ENCODE measurements around the gene ASCC3.

ASCC3 gene

DNA sequence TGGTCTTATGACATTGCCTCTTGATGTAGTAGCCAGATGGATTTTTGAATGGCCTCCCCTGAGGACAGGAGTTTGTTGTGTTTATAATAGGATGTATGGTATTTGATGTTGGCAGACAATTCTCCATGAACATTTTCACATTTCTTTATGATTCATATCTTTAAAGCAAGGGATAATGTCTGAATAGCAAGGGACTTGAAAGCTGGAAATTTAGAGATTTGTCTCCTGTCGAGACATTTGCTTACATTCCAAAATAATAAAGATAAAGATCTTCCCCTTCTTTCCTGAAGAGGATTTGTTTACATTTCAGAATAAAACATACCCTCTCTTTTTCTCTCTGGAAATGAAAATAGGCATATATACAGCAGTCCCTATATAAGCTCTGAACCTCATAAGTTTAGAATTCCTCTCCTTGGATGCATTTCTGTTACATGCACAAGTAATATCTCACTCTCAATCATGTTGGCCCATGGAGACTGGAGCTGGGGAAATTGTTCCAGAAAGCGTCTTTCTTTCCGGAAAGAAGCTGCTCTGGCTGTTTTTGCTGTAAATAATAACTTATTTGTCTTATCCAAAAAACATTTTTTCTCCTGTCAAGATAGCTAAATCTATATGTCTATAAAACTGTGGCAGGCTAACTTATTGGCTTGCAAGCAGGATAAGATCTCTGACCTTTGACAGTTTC is 42.5 kb upstream of the ASCC3 start:
- Histone ChIP-seq H3K27me3 (ENCODE audit: insufficient read depth, low read length, poor library complexity) (no peaks in the 10 kb centered on the region), H3K36me3 (ENCODE audit: insufficient read depth, low read length) (no peaks in the 10 kb centered on the region), H3K9me3 (ENCODE audit: insufficient read depth, low read length, severe bottlenecking) (no peaks in the 10 kb centered on the region), H3K4me3 (ENCODE audit: low read depth in 1 of 2, low read length in 2 of 2) (no peak overlapping the region), H3K79me2 (ENCODE audit: insufficient read depth, low read length) (no peaks in the 10 kb centered on the region), H3K27ac (ENCODE audit: low read length) (no peak overlapping the region), H3K4me1 (ENCODE audit: insufficient read depth, low read length) (no peaks in the 10 kb centered on the region), H2AFZ (ENCODE audit: low read depth, low read length) (no peak overlapping the region), H3K9ac (ENCODE audit: low read depth, low read length) (no peak overlapping the region), H3K4me2 (ENCODE audit: insufficient read depth, low read length) (no peak overlapping the region), H4K20me1 (ENCODE audit: insufficient read depth, low read length) (no peaks in the 10 kb centered on the region)
- ATAC-seq (ENCODE audit: insufficient read depth, low read depth) (no peak), DNase-seq (no peak)
- TF ChIP-seq, protein P1, sequence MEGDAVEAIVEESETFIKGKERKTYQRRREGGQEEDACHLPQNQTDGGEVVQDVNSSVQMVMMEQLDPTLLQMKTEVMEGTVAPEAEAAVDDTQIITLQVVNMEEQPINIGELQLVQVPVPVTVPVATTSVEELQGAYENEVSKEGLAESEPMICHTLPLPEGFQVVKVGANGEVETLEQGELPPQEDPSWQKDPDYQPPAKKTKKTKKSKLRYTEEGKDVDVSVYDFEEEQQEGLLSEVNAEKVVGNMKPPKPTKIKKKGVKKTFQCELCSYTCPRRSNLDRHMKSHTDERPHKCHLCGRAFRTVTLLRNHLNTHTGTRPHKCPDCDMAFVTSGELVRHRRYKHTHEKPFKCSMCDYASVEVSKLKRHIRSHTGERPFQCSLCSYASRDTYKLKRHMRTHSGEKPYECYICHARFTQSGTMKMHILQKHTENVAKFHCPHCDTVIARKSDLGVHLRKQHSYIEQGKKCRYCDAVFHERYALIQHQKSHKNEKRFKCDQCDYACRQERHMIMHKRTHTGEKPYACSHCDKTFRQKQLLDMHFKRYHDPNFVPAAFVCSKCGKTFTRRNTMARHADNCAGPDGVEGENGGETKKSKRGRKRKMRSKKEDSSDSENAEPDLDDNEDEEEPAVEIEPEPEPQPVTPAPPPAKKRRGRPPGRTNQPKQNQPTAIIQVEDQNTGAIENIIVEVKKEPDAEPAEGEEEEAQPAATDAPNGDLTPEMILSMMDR (IDR thresholded peaks at IDR 0.05; ENCODE audit: borderline replicate concordance, extremely low read depth, low read length, poor library complexity, severe bottlenecking): no peak
- no peak for TF ChIP-seq EZH2 (IDR thresholded peaks at IDR 0.05; ENCODE audit: borderline replicate concordance, low read depth, low read length, severe bottlenecking)

DNA sequence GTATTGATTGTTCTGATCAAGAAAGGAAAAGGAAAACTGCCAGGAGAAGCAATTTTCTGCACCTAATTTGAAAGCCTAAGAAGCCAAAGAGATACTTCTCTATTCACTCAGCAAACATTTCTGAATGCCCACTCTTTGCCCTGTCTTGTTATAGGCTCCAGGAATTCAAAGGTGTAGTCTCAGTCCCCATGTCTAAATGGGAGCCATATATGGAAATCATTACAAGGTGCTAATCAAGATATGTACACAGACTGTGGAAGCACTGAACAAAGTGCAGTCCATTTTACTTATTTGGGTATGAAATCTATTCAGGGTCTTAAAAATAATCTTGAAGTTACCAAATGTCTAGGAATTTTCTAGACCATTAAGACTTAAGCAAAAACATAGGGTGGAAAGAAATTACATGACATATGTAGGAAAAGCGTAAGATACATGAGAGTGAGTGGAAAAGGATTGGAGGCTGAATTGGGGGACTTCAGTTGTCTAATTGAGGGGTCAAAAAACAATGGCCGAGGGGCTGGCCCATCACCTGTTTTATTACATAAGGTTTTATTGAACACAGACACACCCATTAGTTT is 39.0 kb upstream of the ASCC3 start:
- DNase-seq: no peak
- TF ChIP-seq, protein P1 (IDR thresholded peaks at IDR 0.05; ENCODE audit: borderline replicate concordance, extremely low read depth, low read length, poor library complexity, severe bottlenecking): no peak
- no peak for TF ChIP-seq EZH2 (IDR thresholded peaks at IDR 0.05; ENCODE audit: borderline replicate concordance, low read depth, low read length, severe bottlenecking)
- H3K27ac ChIP-seq (ENCODE audit: low read length): no peak overlapping the region

DNA sequence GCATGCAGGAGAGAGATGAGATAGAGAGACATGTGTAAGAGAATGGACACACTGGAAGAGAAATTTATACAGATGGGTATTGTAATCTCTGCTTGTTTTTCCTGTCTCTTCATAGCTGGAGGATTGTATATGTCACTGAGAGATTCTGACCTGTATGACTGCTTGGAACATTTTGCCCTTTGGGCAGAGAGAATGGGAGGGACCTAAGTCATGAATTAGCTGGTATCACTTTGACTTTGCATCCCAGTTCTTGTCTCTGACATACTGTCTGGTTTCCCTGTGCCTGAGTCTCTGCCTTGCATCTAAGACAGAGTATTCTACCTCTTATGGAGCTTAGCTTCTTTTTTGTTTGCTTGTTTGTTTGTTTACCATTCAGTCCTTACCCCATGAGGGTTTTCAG is 37.0 kb upstream of the ASCC3 start:
- no peak for ATAC-seq (ENCODE audit: insufficient read depth, low read depth)
- no peaks in the 10 kb centered on the region for H3K9me3 ChIP-seq (ENCODE audit: insufficient read depth, low read length, severe bottlenecking)
- H3K4me2 ChIP-seq (ENCODE audit: insufficient read depth, low read length): no peak overlapping the region
- H4K20me1 ChIP-seq (ENCODE audit: insufficient read depth, low read length): no peaks in the 10 kb centered on the region
- H3K4me3 ChIP-seq (ENCODE audit: low read depth in 1 of 2, low read length in 2 of 2): no peak overlapping the region
- no peaks in the 10 kb centered on the region for H3K27me3 ChIP-seq (ENCODE audit: insufficient read depth, low read length, poor library complexity)
- TF ChIP-seq, protein P1 (IDR thresholded peaks at IDR 0.05; ENCODE audit: borderline replicate concordance, extremely low read depth, low read length, poor library complexity, severe bottlenecking): no peak
- TF ChIP-seq EZH2 (IDR thresholded peaks at IDR 0.05; ENCODE audit: borderline replicate concordance, low read depth, low read length, severe bottlenecking): no peak
- H3K27ac ChIP-seq (ENCODE audit: low read length): no peak overlapping the region
- no peak for DNase-seq
- no peaks in the 10 kb centered on the region for H3K79me2 ChIP-seq (ENCODE audit: insufficient read depth, low read length)
- no peak overlapping the region for H3K9ac ChIP-seq (ENCODE audit: low read depth, low read length)
- no peak overlapping the region for H2AFZ ChIP-seq (ENCODE audit: low read depth, low read length)
- no peaks in the 10 kb centered on the region for H3K4me1 ChIP-seq (ENCODE audit: insufficient read depth, low read length)
- H3K36me3 ChIP-seq (ENCODE audit: insufficient read depth, low read length): no peaks in the 10 kb centered on the region

More for the DNA sequence above, 39.0 kb upstream of the ASCC3 start:
- Histone ChIP-seq H3K9ac (ENCODE audit: low read depth, low read length) (no peak overlapping the region), H3K4me1 (ENCODE audit: insufficient read depth, low read length) (no peaks in the 10 kb centered on the region), H3K4me3 (ENCODE audit: low read depth in 1 of 2, low read length in 2 of 2) (no peak overlapping the region), H4K20me1 (ENCODE audit: insufficient read depth, low read length) (no peaks in the 10 kb centered on the region), H3K9me3 (ENCODE audit: insufficient read depth, low read length, severe bottlenecking) (no peaks in the 10 kb centered on the region), H2AFZ (ENCODE audit: low read depth, low read length) (no peak overlapping the region), H3K4me2 (ENCODE audit: insufficient read depth, low read length) (no peak overlapping the region), H3K27me3 (ENCODE audit: insufficient read depth, low read length, poor library complexity) (no peaks in the 10 kb centered on the region), H3K79me2 (ENCODE audit: insufficient read depth, low read length) (no peaks in the 10 kb centered on the region), H3K36me3 (ENCODE audit: insufficient read depth, low read length) (no peaks in the 10 kb centered on the region)
- no peak for ATAC-seq (ENCODE audit: insufficient read depth, low read depth)
